IPS-20b (cell line): ENCODE results near the gene IFNA4.
"Not testable (repeated sequence)": the region's sequence is repeated elsewhere in the genome, so short reads cannot be mapped to it uniquely, and the experiment has no call there.

Experiments
- H3K27ac ChIP-seq: one replicate; pipeline ENCODE4 v1.5.1; 2013; ENCODE audit warnings: low read length
- H3K27me3 ChIP-seq: 2 replicates; pipeline ENCODE4 v1.6.1; 2013; ENCODE audit warnings: mild to moderate bottlenecking, low read length, inconsistent platforms; ENCODE audit not compliant: insufficient read depth
- H3K36me3 ChIP-seq: 2 replicates; pipeline ENCODE4 v1.6.1; 2013; ENCODE audit warnings: low read depth, mild to moderate bottlenecking, inconsistent platforms, low read length, moderate library complexity; ENCODE audit not compliant: insufficient read depth
- H3K4me1 ChIP-seq: 2 replicates; pipeline ENCODE4 v1.6.1; 2013; ENCODE audit warnings: mild to moderate bottlenecking, control low read depth, inconsistent platforms, low read length, moderate library complexity; ENCODE audit not compliant: insufficient read depth
- H3K4me3 ChIP-seq: 2 replicates; pipeline ENCODE4 v1.5.1; 2013; ENCODE audit warnings: mild to moderate bottlenecking, low read length, inconsistent platforms
- H3K9ac ChIP-seq: 2 replicates; pipeline ENCODE4 v1.6.1; 2013; ENCODE audit warnings: low read depth, mild to moderate bottlenecking, inconsistent platforms, low read length, moderate library complexity
- H3K9me3 ChIP-seq: 2 replicates; pipeline ENCODE4 v1.6.1; 2013; ENCODE audit warnings: mild to moderate bottlenecking, low read depth, low read length, inconsistent platforms; ENCODE audit not compliant: insufficient read depth

Gene IFNA4

GRCh38 chr9:21187487-21187886, at the start of gene IFNA4:
Gene IFNA4, minus strand, starts transcription at chr9:21187587. Its CDS starts 56 bp downstream, at chr9:21187531.
- H3K4me3 ChIP-seq, H3K9ac ChIP-seq, H3K27ac ChIP-seq, H3K4me1 ChIP-seq, H3K27me3 ChIP-seq, H3K36me3 ChIP-seq, H3K9me3 ChIP-seq: not testable (repeated sequence)

- H3K4me1 ChIP-seq, H3K4me3 ChIP-seq, H3K9me3 ChIP-seq, H3K27ac ChIP-seq, H3K9ac ChIP-seq, H3K27me3 ChIP-seq, H3K36me3 ChIP-seq: not testable (repeated sequence)
Measured at GRCh38 chr9:21236360-21236714, 49.0 kb upstream of the IFNA4 start.

- H3K27me3 ChIP-seq, H3K36me3 ChIP-seq, H3K27ac ChIP-seq, H3K4me1 ChIP-seq, H3K9ac ChIP-seq, H3K9me3 ChIP-seq, H3K4me3 ChIP-seq: not testable (repeated sequence)
Measured at GRCh38 chr9:21235468-21236359, 48.3 kb upstream of the IFNA4 start.

- H3K27me3 ChIP-seq: no peaks in the 10 kb centered on the region
- no peaks in the 10 kb centered on the region for H3K4me1 ChIP-seq
- H3K27ac ChIP-seq: no peak overlapping the region
- no peak overlapping the region for H3K4me3 ChIP-seq
- H3K9ac ChIP-seq: no peak overlapping the region
- H3K36me3 ChIP-seq: no peaks in the 10 kb centered on the region
- no peaks in the 10 kb centered on the region for H3K9me3 ChIP-seq
Measured at GRCh38 chr9:21234153-21234687, 46.8 kb upstream of the IFNA4 start.

- Histone ChIP-seq H3K36me3 (no peaks in the 10 kb centered on the region), H3K27me3 (no peaks in the 10 kb centered on the region), H3K27ac (no peak overlapping the region), H3K9me3 (no peaks in the 10 kb centered on the region), H3K4me1 (no peaks in the 10 kb centered on the region), H3K9ac (no peak overlapping the region), H3K4me3 (no peak overlapping the region)
Measured at GRCh38 chr9:21233258-21233657, 45.9 kb upstream of the IFNA4 start.

GRCh38 chr9:21228122-21228521, 40.7 kb upstream of the IFNA4 start, which contains the start of gene IFNA17:
Gene IFNA17, minus strand, starts transcription at chr9:21228222. Its CDS starts 49 bp downstream, at chr9:21228173.
- H3K27me3 ChIP-seq: no peaks in the 10 kb centered on the region
- H3K4me1 ChIP-seq: no peaks in the 10 kb centered on the region
- no peak within 1 kb of the TSS for H3K27ac ChIP-seq
- H3K9me3 ChIP-seq: no peaks in the 10 kb centered on the region
- H3K9ac ChIP-seq: no peak within 1 kb of the TSS
- H3K4me3 ChIP-seq: no peak within 1 kb of the TSS
- H3K36me3 ChIP-seq: no peaks in the 10 kb centered on the region

GRCh38 chr9:21217211-21217610, 29.8 kb upstream of the IFNA4 start, which contains the start of gene IFNA16:
Gene IFNA16, minus strand, starts transcription at chr9:21217311. Its CDS starts 6 bp downstream, at chr9:21217305.
- not testable (repeated sequence) for H3K4me1 ChIP-seq, H3K36me3 ChIP-seq, H3K9me3 ChIP-seq, H3K9ac ChIP-seq, H3K27me3 ChIP-seq, H3K4me3 ChIP-seq, H3K27ac ChIP-seq

GRCh38 chr9:21213411-21214326, 26.3 kb upstream of the IFNA4 start:
- not testable (repeated sequence) for H3K4me1 ChIP-seq, H3K4me3 ChIP-seq, H3K9me3 ChIP-seq, H3K36me3 ChIP-seq, H3K27ac ChIP-seq, H3K9ac ChIP-seq, H3K27me3 ChIP-seq

GRCh38 chr9:21212160-21212559, 24.8 kb upstream of the IFNA4 start:
- H3K27ac ChIP-seq, H3K9me3 ChIP-seq, H3K4me3 ChIP-seq, H3K9ac ChIP-seq, H3K4me1 ChIP-seq, H3K27me3 ChIP-seq, H3K36me3 ChIP-seq: not testable (repeated sequence)

- not testable (repeated sequence) for H3K27ac ChIP-seq, H3K4me3 ChIP-seq, H3K27me3 ChIP-seq, H3K9ac ChIP-seq, H3K9me3 ChIP-seq, H3K36me3 ChIP-seq, H3K4me1 ChIP-seq
Measured at GRCh38 chr9:21210782-21211181, 23.4 kb upstream of the IFNA4 start.

- Histone ChIP-seq H3K36me3 (no peaks in the 10 kb centered on the region), H3K4me1 (no peaks in the 10 kb centered on the region), H3K27ac (no peak overlapping the region), H3K9ac (no peak overlapping the region), H3K27me3 (no peaks in the 10 kb centered on the region), H3K9me3 (no peaks in the 10 kb centered on the region), H3K4me3 (no peak overlapping the region)
Measured at GRCh38 chr9:21210311-21210710, 22.9 kb upstream of the IFNA4 start.
